Loucy (cell line): ENCODE measurements around the gene PPP6C.

ENCODE experiments used
- H2AFZ ChIP-seq: fragments of 200-600 bp; sonication (generic); 2 replicates; pipeline ENCODE4 v1.6.0; 2016; ENCODE audit warnings: antibody characterized with exemption, mild to moderate bottlenecking, low read length, moderate library complexity
- H3F3A ChIP-seq: fragments of 200-600 bp; 2 replicates; pipeline ENCODE4 v1.6.0; 2016; ENCODE audit warnings: antibody characterized with exemption, low read depth, mild to moderate bottlenecking
- H3K27me3 ChIP-seq: fragments of 200-600 bp; sonication (generic); 2 replicates; pipeline ENCODE4 v1.6.1; 2014; ENCODE audit warnings: low read length, mild to moderate bottlenecking; ENCODE audit not compliant: insufficient read depth, poor library complexity, severe bottlenecking
- H3K36me3 ChIP-seq: fragments of 200-600 bp; sonication (generic); 2 replicates; pipeline ENCODE4 v1.6.1; 2016; ENCODE audit warnings: low read length; ENCODE audit not compliant: insufficient read depth
- H3K4me1 ChIP-seq: fragments of 200-600 bp; sonication (generic); 2 replicates; pipeline ENCODE4 v1.5.1; 2014; ENCODE audit warnings: low read length, mild to moderate bottlenecking; ENCODE audit not compliant: insufficient read depth, poor library complexity, severe bottlenecking
- H3K4me2 ChIP-seq: fragments of 200-600 bp; sonication (generic); 2 replicates; pipeline ENCODE4 v1.6.0; 2014; ENCODE audit warnings: antibody characterized with exemption, low read length, low read depth, mild to moderate bottlenecking; ENCODE audit not compliant: poor library complexity, severe bottlenecking
- H3K4me3 ChIP-seq: fragments of 200-600 bp; sonication (generic); 2 replicates; pipeline ENCODE4 v1.5.1; 2014; ENCODE audit warnings: low read length, mild to moderate bottlenecking, mixed read lengths; ENCODE audit not compliant: poor library complexity, severe bottlenecking
- H3K79me2 ChIP-seq: fragments of 200-600 bp; sonication (generic); 2 replicates; pipeline ENCODE4 v1.6.1; 2014; ENCODE audit warnings: low read length; ENCODE audit not compliant: insufficient read depth
- H3K9ac ChIP-seq: fragments of 200-600 bp; sonication (generic); 2 replicates; pipeline ENCODE4 v1.6.0; 2014; ENCODE audit warnings: mild to moderate bottlenecking, low read depth, low read length, moderate library complexity; ENCODE audit not compliant: poor library complexity, severe bottlenecking
- H3K9me2 ChIP-seq: fragments of 200-600 bp; sonication (generic); replicated peaks from 2 replicates; pipeline ENCODE4 v1.6.1; 2016; ENCODE audit warnings: low read depth, low read length, mixed read lengths
- H3K9me3 ChIP-seq: fragments of 200-600 bp; sonication (generic); 2 replicates; pipeline ENCODE4 v1.6.1; 2014; ENCODE audit warnings: mild to moderate bottlenecking, antibody characterized with exemption, low read length, low read depth; ENCODE audit not compliant: insufficient read depth
- H4K20me1 ChIP-seq: fragments of 200-600 bp; sonication (generic); 2 replicates; pipeline ENCODE4 v1.6.0; 2014; ENCODE audit warnings: antibody characterized with exemption, low read length, mild to moderate bottlenecking; ENCODE audit not compliant: insufficient read depth, poor library complexity, severe bottlenecking
- CTCF ChIP-seq: fragments of 200-600 bp; sonication (generic); conservative IDR thresholded peaks from 2 replicates; pipeline ENCODE4 v1.5.1; 2014; ENCODE audit warnings: mild to moderate bottlenecking, antibody characterized with exemption, low read length
- EZH2phosphoT487 ChIP-seq: fragments of 200-600 bp; IDR thresholded peaks from 2 replicates; pipeline ENCODE4 v1.6.1; 2018; ENCODE audit warnings: antibody characterized with exemption, mild to moderate bottlenecking, moderate library complexity, borderline replicate concordance

Gene PPP6C

GRCh38 chr9:125150349-125151245 lies 39.0 kb downstream of the PPP6C start:
- Histone ChIP-seq H3K36me3 (peaks cover 65% of the 10 kb centered on the region), H3K4me2 (no peak overlapping the region)
- TF ChIP-seq EZH2phosphoT487 (no peak), CTCF (no peak)

GRCh38 chr9:125147401-125147951 lies 42.1 kb downstream of the PPP6C start:
- Histone ChIP-seq H4K20me1 (peaks cover 2% of the 10 kb centered on the region), H3K4me2 (no peak overlapping the region), H3K4me1 (peaks cover 4% of the 10 kb centered on the region)

More at GRCh38 chr9:125150349-125151245, 39.0 kb downstream of the PPP6C start:
- Histone ChIP-seq H3K4me1 (no peaks in the 10 kb centered on the region), H3K79me2 (no peaks in the 10 kb centered on the region), H3K9me3 (no peaks in the 10 kb centered on the region), H3F3A (no peaks in the 10 kb centered on the region), H3K27me3 (no peaks in the 10 kb centered on the region), H3K4me3 (no peak overlapping the region), H2AFZ (no peak overlapping the region), H3K9ac (no peak overlapping the region), H3K9me2 (no peaks in the 10 kb centered on the region), H4K20me1 (no peaks in the 10 kb centered on the region)

GRCh38 chr9:125146247-125146646 lies 43.4 kb downstream of the PPP6C start:
- Histone ChIP-seq H3K9me2 (no peaks in the 10 kb centered on the region), H3K79me2 (peaks cover 19% of the 10 kb centered on the region), H3K4me2 (no peak overlapping the region), H4K20me1 (peaks cover 10% of the 10 kb centered on the region), H3F3A (no peaks in the 10 kb centered on the region), H3K27me3 (no peaks in the 10 kb centered on the region), H2AFZ (no peak overlapping the region), H3K9me3 (no peaks in the 10 kb centered on the region), H3K9ac (no peak overlapping the region), H3K36me3 (peaks cover 27% of the 10 kb centered on the region; the same call in 1 of the 2 replicates), H3K4me3 (no peak overlapping the region), H3K4me1 (peaks cover 16% of the 10 kb centered on the region)
- no peak for TF ChIP-seq CTCF
- TF ChIP-seq EZH2phosphoT487, result no peak

More at GRCh38 chr9:125147401-125147951, 42.1 kb downstream of the PPP6C start:
- no peaks in the 10 kb centered on the region for H3K9me3 ChIP-seq
- no peak for TF ChIP-seq EZH2phosphoT487
- TF ChIP-seq CTCF, result no peak
- H3K27me3 ChIP-seq, result no peaks in the 10 kb centered on the region
- H3K4me3 ChIP-seq, result no peak overlapping the region
- H2AFZ ChIP-seq, result no peak overlapping the region
- H3K9ac ChIP-seq, result no peak overlapping the region
- peaks cover 6% of the 10 kb centered on the region for H3K79me2 ChIP-seq
- no peaks in the 10 kb centered on the region for H3F3A ChIP-seq
- H3K36me3 ChIP-seq, result peaks cover 38% of the 10 kb centered on the region; the same call in 1 of the 2 replicates
- H3K9me2 ChIP-seq, result no peaks in the 10 kb centered on the region
